NT2/D1 (cell line): ENCODE data around the gene SLC24A3.

Experiments
- DNase-seq: peaks from one replicate; pipeline ENCODE4 v3.0.0-alpha.2; 2011; ENCODE audit warnings: low read depth, low spot score
- H3K27me3 ChIP-seq: 2 replicates; pipeline ENCODE4 v1.6.0; 2011; ENCODE audit warnings: mild to moderate bottlenecking; ENCODE audit not compliant: insufficient read length, insufficient read depth
- H3K36me3 ChIP-seq: 2 replicates; pipeline ENCODE4 v1.6.1; 2011; ENCODE audit warnings: mild to moderate bottlenecking, low read length, mixed read lengths; ENCODE audit not compliant: insufficient read depth, insufficient read length
- H3K4me1 ChIP-seq: 2 replicates; pipeline ENCODE4 v1.5.1; 2011; ENCODE audit not compliant: insufficient read depth, insufficient read length
- H3K4me3 ChIP-seq: 2 replicates; pipeline ENCODE4 v1.5.1; 2011; ENCODE audit warnings: low read depth; ENCODE audit not compliant: insufficient read length
- H3K9ac ChIP-seq: 2 replicates; pipeline ENCODE4 v1.6.0; 2011; ENCODE audit warnings: low read depth; ENCODE audit not compliant: insufficient read length
- H3K9me3 ChIP-seq: 2 replicates; pipeline ENCODE4 v1.5.1; 2011; ENCODE audit warnings: mild to moderate bottlenecking, low read length; ENCODE audit not compliant: insufficient read depth
- SUZ12 ChIP-seq: IDR thresholded peaks from 2 replicates; pipeline ENCODE4 v1.6.1; 2011; ENCODE audit not compliant: insufficient read length, insufficient read depth; ENCODE audit errors: extremely low read depth
- YY1 ChIP-seq: IDR thresholded peaks from 2 replicates; pipeline ENCODE4 v1.6.1; 2011; ENCODE audit not compliant: insufficient read length, insufficient read depth
- ZNF274 ChIP-seq: IDR thresholded peaks from 2 replicates; pipeline ENCODE4 v1.6.1; 2011; ENCODE audit warnings: mild to moderate bottlenecking, low read depth, low read length

SLC24A3 gene

GRCh38 chr20:19241440-19241839 is 29.0 kb downstream of the SLC24A3 start:
- Histone ChIP-seq H3K27me3 (no peaks in the 10 kb centered on the region), H3K4me3 (no peak overlapping the region), H3K4me1 (no peaks in the 10 kb centered on the region), H3K36me3 (no peaks in the 10 kb centered on the region), H3K9ac (no peak overlapping the region), H3K9me3 (no peaks in the 10 kb centered on the region)
- no peak for DNase-seq
- TF ChIP-seq SUZ12: no peak
- TF ChIP-seq ZNF274: no peak
- no peak for TF ChIP-seq YY1

GRCh38 chr20:19244291-19244690 is 31.8 kb downstream of the SLC24A3 start:
- Histone ChIP-seq H3K4me1 (no peaks in the 10 kb centered on the region), H3K27me3 (no peaks in the 10 kb centered on the region), H3K36me3 (no peaks in the 10 kb centered on the region), H3K9ac (no peak overlapping the region), H3K9me3 (no peaks in the 10 kb centered on the region), H3K4me3 (no peak overlapping the region)
- TF ChIP-seq ZNF274 (no peak), YY1 (no peak), SUZ12 (no peak)
- DNase-seq: no peak

GRCh38 chr20:19249106-19249879 is 36.9 kb downstream of the SLC24A3 start:
- TF ChIP-seq YY1 (no peak), ZNF274 (no peak), SUZ12 (no peak)
- no peak for DNase-seq
- Histone ChIP-seq H3K9me3 (no peaks in the 10 kb centered on the region), H3K4me1 (no peaks in the 10 kb centered on the region), H3K9ac (no peak overlapping the region), H3K36me3 (no peaks in the 10 kb centered on the region), H3K4me3 (no peak overlapping the region), H3K27me3 (no peaks in the 10 kb centered on the region)

GRCh38 chr20:19250346-19250745 is 37.9 kb downstream of the SLC24A3 start:
- H3K9me3 ChIP-seq: no peaks in the 10 kb centered on the region
- no peaks in the 10 kb centered on the region for H3K36me3 ChIP-seq
- TF ChIP-seq SUZ12 (no peak), ZNF274 (no peak), YY1 (no peak)
- no peaks in the 10 kb centered on the region for H3K27me3 ChIP-seq
- H3K4me1 ChIP-seq: no peaks in the 10 kb centered on the region
- no peak overlapping the region for H3K4me3 ChIP-seq
- no peak overlapping the region for H3K9ac ChIP-seq
- DNase-seq: no peak

GRCh38 chr20:19251506-19251905 is 39.1 kb downstream of the SLC24A3 start:
- H3K4me1 ChIP-seq: no peaks in the 10 kb centered on the region
- no peak overlapping the region for H3K4me3 ChIP-seq
- no peak for DNase-seq
- H3K9ac ChIP-seq: no peak overlapping the region
- H3K9me3 ChIP-seq: no peaks in the 10 kb centered on the region
- no peaks in the 10 kb centered on the region for H3K27me3 ChIP-seq
- no peaks in the 10 kb centered on the region for H3K36me3 ChIP-seq
- TF ChIP-seq SUZ12 (no peak), YY1 (no peak), ZNF274 (no peak)

- no peak for DNase-seq
- H3K36me3 ChIP-seq: no peaks in the 10 kb centered on the region
These were observed 39.5 kb downstream of the SLC24A3 start for GRCh38 chr20:19251958-19252357.

GRCh38 chr20:19252451-19253120 is 40.1 kb downstream of the SLC24A3 start:
- TF ChIP-seq YY1 (no peak), SUZ12 (no peak), ZNF274 (no peak)
- Histone ChIP-seq H3K4me3 (no peak overlapping the region), H3K9ac (no peak overlapping the region), H3K9me3 (no peaks in the 10 kb centered on the region), H3K27me3 (no peaks in the 10 kb centered on the region), H3K36me3 (no peaks in the 10 kb centered on the region), H3K4me1 (no peaks in the 10 kb centered on the region)
- DNase-seq: no peak

More at GRCh38 chr20:19251958-19252357, 39.5 kb downstream of the SLC24A3 start:
- Histone ChIP-seq H3K27me3 (no peaks in the 10 kb centered on the region), H3K4me3 (no peak overlapping the region), H3K4me1 (no peaks in the 10 kb centered on the region), H3K9ac (no peak overlapping the region), H3K9me3 (no peaks in the 10 kb centered on the region)
- no peak for TF ChIP-seq ZNF274
- no peak for TF ChIP-seq SUZ12
- no peak for TF ChIP-seq YY1
